ENCODE data around the gene GAB2. TPM values are rescaled to one million over a fixed set of nuclear protein-coding genes. Genes with fewer than 3 reads are reported as not detected.

Gene GAB2
- polyA plus RNA-seq, 2 donors: 6.2 to 6.6 TPM

GRCh38 chr11:78376858-78377257 is 40.8 kb downstream of the GAB2 start:
- H3K27ac ChIP-seq (ENCODE audit: low read depth in 2 of 2, low read length in 1 of 2): no peak overlapping the region
- H3K4me3 ChIP-seq (ENCODE audit: low read depth in 1 of 2, low read length in 2 of 2): no peak overlapping the region

GRCh38 chr11:78374917-78375316 is 42.7 kb downstream of the GAB2 start:
- WGBS, 2 donors: 90 to 91% methylated on average over 3 of the region's 3 CpGs
- H3K4me3 ChIP-seq (ENCODE audit: low read depth in 1 of 2, low read length in 2 of 2): no peak overlapping the region
- peaks cover 0 to 5% of the 10 kb centered on the region in 2 donors for H3K4me1 ChIP-seq (ENCODE audit: control insufficient read depth in 2 of 2, insufficient read depth in 2 of 2, low read length in 1 of 2)
- no peaks in the 10 kb centered on the region for H3K27me3 ChIP-seq (ENCODE audit: control insufficient read depth in 1 of 2, insufficient read depth in 2 of 2, low read length in 2 of 2)
- H3K27ac ChIP-seq (ENCODE audit: low read depth in 2 of 2, low read length in 1 of 2): no peak overlapping the region
- no peaks in the 10 kb centered on the region for H3K36me3 ChIP-seq (ENCODE audit: control insufficient read depth in 2 of 2, insufficient read depth in 2 of 2, low read length in 1 of 2)
- no peaks in the 10 kb centered on the region for H3K9me3 ChIP-seq (ENCODE audit: control insufficient read depth in 2 of 2, insufficient read depth in 1 of 2, low read depth in 1 of 2, low read length in 1 of 2)

More at GRCh38 chr11:78376858-78377257, 40.8 kb downstream of the GAB2 start:
- H3K9me3 ChIP-seq (ENCODE audit: control insufficient read depth in 2 of 2, insufficient read depth in 1 of 2, low read depth in 1 of 2, low read length in 1 of 2): no peaks in the 10 kb centered on the region
- H3K36me3 ChIP-seq (ENCODE audit: control insufficient read depth in 2 of 2, insufficient read depth in 2 of 2, low read length in 1 of 2): no peaks in the 10 kb centered on the region
- 87 to 89% methylated on average over 3 of the region's 3 CpGs for WGBS, 2 donors
- no peaks in the 10 kb centered on the region for H3K27me3 ChIP-seq (ENCODE audit: control insufficient read depth in 1 of 2, insufficient read depth in 2 of 2, low read length in 2 of 2)
- no peaks in the 10 kb centered on the region for H3K4me1 ChIP-seq (ENCODE audit: control insufficient read depth in 2 of 2, insufficient read depth in 2 of 2, low read length in 1 of 2)

GRCh38 chr11:78373689-78374088 is 43.9 kb downstream of the GAB2 start:
- Histone ChIP-seq H3K27me3 (ENCODE audit: control insufficient read depth in 1 of 2, insufficient read depth in 2 of 2, low read length in 2 of 2) (no peaks in the 10 kb centered on the region), H3K27ac (ENCODE audit: low read depth in 2 of 2, low read length in 1 of 2) (no peak overlapping the region), H3K4me3 (ENCODE audit: low read depth in 1 of 2, low read length in 2 of 2) (no peak overlapping the region), H3K9me3 (ENCODE audit: control insufficient read depth in 2 of 2, insufficient read depth in 1 of 2, low read depth in 1 of 2, low read length in 1 of 2) (no peaks in the 10 kb centered on the region), H3K4me1 (ENCODE audit: control insufficient read depth in 2 of 2, insufficient read depth in 2 of 2, low read length in 1 of 2) (peaks cover 0 to 5% of the 10 kb centered on the region in 2 donors), H3K36me3 (ENCODE audit: control insufficient read depth in 2 of 2, insufficient read depth in 2 of 2, low read length in 1 of 2) (no peaks in the 10 kb centered on the region)
- 77% methylated on average over 1 of the region's 1 CpG for WGBS, 2 donors

GRCh38 chr11:78372114-78372768 is 45.4 kb downstream of the GAB2 start:
- H3K4me3 ChIP-seq (ENCODE audit: low read depth in 1 of 2, low read length in 2 of 2): no peak overlapping the region
- H3K27me3 ChIP-seq (ENCODE audit: control insufficient read depth in 1 of 2, insufficient read depth in 2 of 2, low read length in 2 of 2): no peaks in the 10 kb centered on the region
- 72 to 73% methylated on average over 4 of the region's 4 CpGs for WGBS, 2 donors
- no peak overlapping the region for H3K27ac ChIP-seq (ENCODE audit: low read depth in 2 of 2, low read length in 1 of 2)
- H3K4me1 ChIP-seq (ENCODE audit: control insufficient read depth in 2 of 2, insufficient read depth in 2 of 2, low read length in 1 of 2): peaks cover 0 to 5% of the 10 kb centered on the region in 2 donors
- no peaks in the 10 kb centered on the region for H3K36me3 ChIP-seq (ENCODE audit: control insufficient read depth in 2 of 2, insufficient read depth in 2 of 2, low read length in 1 of 2)
- H3K9me3 ChIP-seq (ENCODE audit: control insufficient read depth in 2 of 2, insufficient read depth in 1 of 2, low read depth in 1 of 2, low read length in 1 of 2): no peaks in the 10 kb centered on the region

- Histone ChIP-seq H3K4me1 (ENCODE audit: control insufficient read depth in 2 of 2, insufficient read depth in 2 of 2, low read length in 1 of 2) (peaks cover 0 to 5% of the 10 kb centered on the region in 2 donors), H3K9me3 (ENCODE audit: control insufficient read depth in 2 of 2, insufficient read depth in 1 of 2, low read depth in 1 of 2, low read length in 1 of 2) (no peaks in the 10 kb centered on the region), H3K36me3 (ENCODE audit: control insufficient read depth in 2 of 2, insufficient read depth in 2 of 2, low read length in 1 of 2) (no peaks in the 10 kb centered on the region), H3K4me3 (ENCODE audit: low read depth in 1 of 2, low read length in 2 of 2) (no peak overlapping the region), H3K27ac (ENCODE audit: low read depth in 2 of 2, low read length in 1 of 2) (no peak overlapping the region), H3K27me3 (ENCODE audit: control insufficient read depth in 1 of 2, insufficient read depth in 2 of 2, low read length in 2 of 2) (no peaks in the 10 kb centered on the region)
- 57 to 60% methylated on average over 5 of the region's 5 CpGs for WGBS, 2 donors
Measured at GRCh38 chr11:78371221-78371891, 46.3 kb downstream of the GAB2 start.

- Histone ChIP-seq H3K4me1 (ENCODE audit: control insufficient read depth in 2 of 2, insufficient read depth in 2 of 2, low read length in 1 of 2) (peaks cover 0 to 5% of the 10 kb centered on the region in 2 donors), H3K4me3 (ENCODE audit: low read depth in 1 of 2, low read length in 2 of 2) (no peak overlapping the region), H3K27ac (ENCODE audit: low read depth in 2 of 2, low read length in 1 of 2) (no peak overlapping the region), H3K36me3 (ENCODE audit: control insufficient read depth in 2 of 2, insufficient read depth in 2 of 2, low read length in 1 of 2) (no peaks in the 10 kb centered on the region), H3K9me3 (ENCODE audit: control insufficient read depth in 2 of 2, insufficient read depth in 1 of 2, low read depth in 1 of 2, low read length in 1 of 2) (no peaks in the 10 kb centered on the region), H3K27me3 (ENCODE audit: control insufficient read depth in 1 of 2, insufficient read depth in 2 of 2, low read length in 2 of 2) (no peaks in the 10 kb centered on the region)
- WGBS, 2 donors: 63 to 64% methylated on average over 7 of the region's 7 CpGs
Measured at GRCh38 chr11:78370406-78371172, 47.0 kb downstream of the GAB2 start.

- H3K4me3 ChIP-seq (ENCODE audit: low read depth in 1 of 2, low read length in 2 of 2): no peak overlapping the region
- no peak overlapping the region for H3K27ac ChIP-seq (ENCODE audit: low read depth in 2 of 2, low read length in 1 of 2)
- H3K36me3 ChIP-seq (ENCODE audit: control insufficient read depth in 2 of 2, insufficient read depth in 2 of 2, low read length in 1 of 2): no peaks in the 10 kb centered on the region
- no peaks in the 10 kb centered on the region for H3K27me3 ChIP-seq (ENCODE audit: control insufficient read depth in 1 of 2, insufficient read depth in 2 of 2, low read length in 2 of 2)
- WGBS, 2 donors: 24 to 39% methylated on average over 2 of the region's 2 CpGs
- H3K9me3 ChIP-seq (ENCODE audit: control insufficient read depth in 2 of 2, insufficient read depth in 1 of 2, low read depth in 1 of 2, low read length in 1 of 2): no peaks in the 10 kb centered on the region
- peaks cover 2 to 5% of the 10 kb centered on the region in 2 donors for H3K4me1 ChIP-seq (ENCODE audit: control insufficient read depth in 2 of 2, insufficient read depth in 2 of 2, low read length in 1 of 2)
Measured at GRCh38 chr11:78365381-78365792, 52.2 kb downstream of the GAB2 start.

- Histone ChIP-seq H3K9me3 (ENCODE audit: control insufficient read depth in 2 of 2, insufficient read depth in 1 of 2, low read depth in 1 of 2, low read length in 1 of 2) (no peaks in the 10 kb centered on the region), H3K27me3 (ENCODE audit: control insufficient read depth in 1 of 2, insufficient read depth in 2 of 2, low read length in 2 of 2) (no peaks in the 10 kb centered on the region), H3K27ac (ENCODE audit: low read depth in 2 of 2, low read length in 1 of 2) (no peak overlapping the region), H3K36me3 (ENCODE audit: control insufficient read depth in 2 of 2, insufficient read depth in 2 of 2, low read length in 1 of 2) (no peaks in the 10 kb centered on the region), H3K4me3 (ENCODE audit: low read depth in 1 of 2, low read length in 2 of 2) (no peak overlapping the region), H3K4me1 (ENCODE audit: control insufficient read depth in 2 of 2, insufficient read depth in 2 of 2, low read length in 1 of 2) (peaks cover 2 to 5% of the 10 kb centered on the region in 2 donors)
- WGBS, 2 donors: 98% methylated on average over 3 of the region's 3 CpGs
Measured at GRCh38 chr11:78364128-78364751, 53.4 kb downstream of the GAB2 start.

- H3K27me3 ChIP-seq (ENCODE audit: control insufficient read depth in 1 of 2, insufficient read depth in 2 of 2, low read length in 2 of 2): no peaks in the 10 kb centered on the region
- H3K4me3 ChIP-seq (ENCODE audit: low read depth in 1 of 2, low read length in 2 of 2): no peak overlapping the region
- no peaks in the 10 kb centered on the region for H3K9me3 ChIP-seq (ENCODE audit: control insufficient read depth in 2 of 2, insufficient read depth in 1 of 2, low read depth in 1 of 2, low read length in 1 of 2)
- WGBS, 2 donors: 70 to 82% methylated on average over 1 of the region's 1 CpG
- no peaks in the 10 kb centered on the region for H3K36me3 ChIP-seq (ENCODE audit: control insufficient read depth in 2 of 2, insufficient read depth in 2 of 2, low read length in 1 of 2)
- peaks cover 2 to 5% of the 10 kb centered on the region in 2 donors for H3K4me1 ChIP-seq (ENCODE audit: control insufficient read depth in 2 of 2, insufficient read depth in 2 of 2, low read length in 1 of 2)
- no peak overlapping the region for H3K27ac ChIP-seq (ENCODE audit: low read depth in 2 of 2, low read length in 1 of 2)
Measured at GRCh38 chr11:78363024-78363619, 54.5 kb downstream of the GAB2 start.
